Skin of body (tissue), 2 donors: ENCODE measurements around the gene KRT12. TPM values are rescaled to one million over a fixed set of nuclear protein-coding genes. Genes with fewer than 3 reads are reported as not detected.

ENCODE experiments used
- DNase-seq: peaks from one replicate; lab custom pipeline; 2025; lab: John Stamatoyannopoulos, UW
- total RNA-seq: library from RNA; depleted of rRNA; stranded (reverse); fragments of >200 nt; gene quantifications from one replicate; pipeline ENCODE4 v1.2.3, GENCODE V29; 2014

The KRT12 gene
- total RNA-seq = 0.10 TPM

DNA sequence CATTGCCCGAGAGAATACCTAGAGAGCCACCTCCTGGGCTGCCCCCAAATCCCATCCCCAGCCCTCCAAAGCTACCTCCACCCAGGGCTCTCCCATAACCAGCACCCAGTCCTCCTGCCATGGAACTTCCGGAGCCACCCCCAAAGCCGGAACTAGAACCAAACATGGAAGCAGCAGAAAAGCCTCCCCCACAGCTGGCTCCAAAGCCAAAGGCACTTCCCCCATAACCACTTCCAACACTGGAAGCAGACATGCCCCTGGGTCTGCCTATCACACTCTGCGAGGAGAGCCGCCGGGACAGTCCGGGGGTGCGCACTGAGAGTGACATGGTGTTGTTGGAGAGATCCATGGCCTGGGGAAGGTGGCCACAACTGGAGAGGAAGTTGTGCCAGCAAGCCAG lies at the start of gene KRT12:
TSS of gene KRT12 (minus strand) at position 386 of the 400 bp plus-strand sequence. CDS start at position 349, 37 bp downstream.
- DNase-seq = no peak

- no peak for DNase-seq
Measured at GRCh38 chr17:40916366-40916765, 49.3 kb upstream of the KRT12 start.

DNA sequence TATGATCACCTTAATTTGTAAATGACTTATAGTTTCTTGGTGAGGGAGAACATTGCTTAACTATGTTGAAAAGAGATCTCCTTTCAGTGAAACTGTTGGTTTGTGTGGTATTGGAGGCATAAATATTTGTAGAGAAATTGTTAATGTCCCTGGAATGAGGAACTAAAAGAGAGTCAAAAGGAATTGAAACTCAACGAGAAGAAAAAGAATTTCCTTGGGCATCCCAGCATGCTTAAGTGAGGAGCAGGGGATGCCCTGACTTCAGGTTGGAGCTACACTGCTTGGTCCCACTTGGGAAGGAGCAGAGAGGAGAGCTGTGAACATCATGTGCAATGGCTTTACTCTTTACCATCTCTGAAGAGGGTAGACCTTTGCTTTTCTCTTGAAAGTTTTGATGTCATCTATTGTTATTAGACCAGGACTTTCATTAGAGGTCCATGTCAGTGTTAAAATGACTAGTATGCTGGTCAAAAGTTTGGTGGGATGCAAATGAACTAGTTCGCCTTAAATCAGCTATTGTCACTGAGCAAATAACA lies 48.8 kb upstream of the KRT12 start:
- no peak for DNase-seq

DNA sequence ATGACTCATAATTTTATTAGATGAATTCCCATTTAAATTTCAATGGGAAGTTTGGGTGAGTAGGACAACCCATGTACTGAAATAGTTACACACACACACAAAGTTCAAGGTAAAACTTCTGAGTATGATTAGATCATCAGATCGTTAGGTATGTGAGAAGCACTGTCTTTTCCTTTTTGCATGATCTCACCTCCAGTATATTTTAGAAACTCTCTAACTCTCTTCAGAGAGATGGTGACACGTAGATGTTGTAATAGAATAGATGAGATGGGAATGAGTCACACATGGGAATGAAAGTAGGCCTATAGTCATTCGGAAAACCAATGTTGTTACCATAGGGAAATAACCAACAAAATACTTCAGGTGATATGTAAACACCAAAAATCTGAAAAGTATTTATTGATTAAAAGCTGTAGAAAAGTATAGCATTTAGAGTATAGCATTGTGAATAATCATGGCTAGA lies 48.2 kb upstream of the KRT12 start:
- DNase-seq = no peak

DNA sequence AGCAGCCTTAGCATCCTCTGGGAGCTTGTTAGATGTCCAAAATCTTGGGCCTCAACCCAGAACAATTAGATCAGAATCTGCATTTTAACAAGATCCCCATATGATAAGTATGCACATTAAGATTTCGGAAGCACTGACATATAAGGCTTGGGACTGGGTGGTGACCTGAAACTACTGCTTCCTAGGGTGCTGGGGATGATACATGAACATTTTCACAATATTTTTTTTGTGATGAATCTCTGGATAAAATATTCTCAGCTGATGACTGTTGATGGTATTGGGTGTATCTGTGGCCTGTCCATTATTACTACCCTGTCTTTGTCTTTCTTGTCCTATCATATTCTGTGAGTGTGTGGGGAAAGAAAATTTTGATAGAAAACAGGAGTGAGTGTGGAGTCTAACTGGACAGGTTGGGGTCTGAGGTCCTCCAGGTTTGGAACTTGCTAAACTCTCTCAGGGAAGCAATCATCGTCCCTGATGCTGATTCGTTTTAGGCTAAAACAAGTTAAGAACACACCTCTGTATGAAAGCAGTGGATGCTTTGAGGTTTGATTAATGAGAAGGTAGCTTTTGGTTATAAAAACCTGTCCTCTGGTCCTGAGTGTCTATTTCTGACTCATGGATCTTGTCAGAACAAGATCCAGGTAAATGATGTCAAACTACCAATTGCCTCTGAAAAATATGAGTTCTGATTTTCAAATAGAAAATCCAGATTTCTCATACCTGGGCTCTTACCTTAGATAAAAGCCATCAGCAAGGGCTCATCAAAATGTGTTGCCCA lies 47.2 kb upstream of the KRT12 start:
- DNase-seq = no peak

GRCh38 chr17:40912486-40913210 lies 45.6 kb upstream of the KRT12 start:
- DNase-seq = no peak

GRCh38 chr17:40910441-40910841 lies 43.4 kb upstream of the KRT12 start:
- peak; percentile 86 for DNase-seq

DNA sequence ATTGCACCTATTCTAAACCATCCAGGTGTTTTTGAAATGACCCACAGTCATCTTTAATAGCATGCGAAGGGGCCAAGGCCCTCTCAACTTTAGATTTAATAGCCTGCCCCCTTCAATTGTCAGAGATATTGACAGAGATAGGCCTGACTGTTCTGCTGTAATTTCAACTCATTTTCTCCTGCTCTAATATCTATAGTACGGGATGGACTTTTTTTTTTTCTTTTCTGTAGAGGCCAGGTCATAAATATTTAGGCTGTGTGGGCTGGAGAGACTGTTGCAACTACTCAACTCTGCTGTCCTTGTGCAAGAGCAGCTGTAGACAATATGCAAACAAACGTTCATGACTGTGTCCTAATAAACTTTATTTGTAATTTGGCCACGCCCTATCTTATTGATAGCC lies 42.7 kb upstream of the KRT12 start:
- peak; percentile 59 for DNase-seq

GRCh38 chr17:40909351-40909750 lies 42.3 kb upstream of the KRT12 start:
- peak; percentile 56 for DNase-seq

GRCh38 chr17:40906613-40907012 lies 39.6 kb upstream of the KRT12 start:
- no peak for DNase-seq

- peak; percentile 8 for DNase-seq
Measured at GRCh38 chr17:40905370-40905769, 38.3 kb upstream of the KRT12 start.

DNA sequence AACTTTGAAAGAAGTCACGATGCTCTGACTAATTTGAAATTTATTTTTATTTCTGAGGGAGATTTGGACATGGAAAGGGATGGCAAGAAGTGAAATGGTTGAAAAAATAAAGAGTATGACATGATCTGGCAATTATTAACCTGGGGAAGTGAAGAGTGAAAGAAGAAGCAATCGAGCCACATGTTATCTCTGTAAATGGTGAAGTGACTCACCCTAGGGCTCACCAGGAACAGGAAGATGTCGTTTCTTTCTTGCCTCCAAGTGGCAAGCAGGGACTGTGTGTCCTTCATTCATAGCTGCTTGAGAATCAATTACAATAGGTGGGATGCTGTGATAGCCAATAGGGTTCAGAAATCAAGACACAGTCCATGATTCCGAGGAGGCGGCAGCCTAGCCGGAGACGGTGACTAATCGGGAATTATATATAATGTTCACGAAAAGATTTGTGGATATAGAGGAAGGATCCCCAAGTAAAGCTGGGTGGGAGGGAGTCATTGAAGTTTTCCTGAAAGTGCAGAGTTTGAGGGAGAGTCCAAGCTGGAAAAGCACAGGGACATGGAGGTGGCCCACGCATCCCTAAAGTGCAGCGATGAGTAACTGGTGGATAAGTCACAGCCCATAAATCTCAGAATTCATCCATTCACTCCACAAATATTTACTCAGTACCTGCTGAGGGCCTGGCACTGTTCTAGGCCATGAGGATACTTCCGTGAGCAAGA lies 36.3 kb upstream of the KRT12 start:
- no peak for DNase-seq

DNA sequence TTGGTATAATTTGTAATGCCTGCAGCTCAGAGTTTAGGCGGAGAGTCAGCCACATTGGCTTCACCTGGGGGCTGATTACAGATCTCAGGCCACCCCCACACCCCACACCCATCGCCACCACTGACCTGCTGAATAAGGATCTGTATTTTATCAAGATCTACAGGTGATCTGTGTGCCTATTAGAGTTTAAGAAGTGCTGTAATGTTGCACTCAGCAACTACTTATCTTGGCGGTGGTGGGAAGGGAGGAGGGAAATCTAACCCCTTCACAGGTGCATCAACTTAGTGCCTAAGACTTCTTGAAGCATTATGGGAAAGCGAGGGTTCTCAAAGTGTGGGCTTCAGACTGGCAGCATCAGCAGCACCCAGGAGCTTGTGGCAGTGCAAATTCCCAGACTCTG lies 35.5 kb upstream of the KRT12 start:
- DNase-seq = no peak

DNA sequence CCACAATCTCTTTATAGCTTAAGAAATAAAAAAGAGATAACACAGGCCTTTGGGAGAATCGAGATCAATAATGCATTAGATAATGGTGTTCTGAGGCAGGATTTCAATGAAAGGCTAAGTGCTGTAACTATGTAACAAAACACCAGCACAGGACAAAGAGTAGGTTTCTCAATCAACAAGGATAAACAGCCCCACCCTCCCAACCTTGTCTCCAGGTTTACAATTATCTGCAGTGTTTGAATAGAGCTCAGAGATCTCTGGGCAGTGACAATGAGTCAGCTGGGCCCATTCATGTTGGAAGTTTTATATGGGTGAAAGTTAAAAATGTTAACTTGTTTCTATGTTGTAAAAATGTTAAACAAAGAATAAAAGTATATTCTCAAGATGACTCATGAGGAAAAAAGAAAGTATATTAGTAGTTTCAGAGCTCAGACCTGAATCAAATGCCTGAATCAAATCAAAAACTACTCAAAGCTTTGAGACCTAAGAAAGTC lies 35.0 kb upstream of the KRT12 start:
- no peak for DNase-seq

DNA sequence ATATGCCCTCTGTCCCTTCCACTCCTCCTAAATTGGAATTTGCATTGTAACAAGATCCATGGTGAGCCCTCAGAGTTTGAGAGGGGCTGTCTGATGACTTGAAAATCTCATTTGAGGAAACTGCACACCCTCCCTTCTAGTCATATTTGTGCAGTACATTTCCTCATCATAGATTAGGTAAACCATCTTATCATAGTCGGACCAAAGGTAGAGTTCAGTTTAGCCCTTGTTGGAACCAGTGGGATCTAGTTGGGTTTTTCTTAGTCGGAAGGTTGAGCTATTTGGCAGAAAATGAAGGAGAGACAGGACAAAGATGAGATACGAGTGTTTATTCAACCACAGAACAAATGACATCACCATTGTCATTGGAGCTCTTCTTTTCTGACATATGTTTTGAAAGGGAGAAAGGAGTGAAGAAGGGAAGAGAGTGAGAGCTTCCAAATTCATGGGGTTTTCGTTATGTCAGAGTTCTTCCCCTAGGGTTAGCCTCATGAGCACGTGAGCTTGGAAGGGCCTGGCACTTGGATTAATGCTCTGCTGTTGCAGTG lies 33.9 kb upstream of the KRT12 start:
- DNase-seq = no peak

DNA sequence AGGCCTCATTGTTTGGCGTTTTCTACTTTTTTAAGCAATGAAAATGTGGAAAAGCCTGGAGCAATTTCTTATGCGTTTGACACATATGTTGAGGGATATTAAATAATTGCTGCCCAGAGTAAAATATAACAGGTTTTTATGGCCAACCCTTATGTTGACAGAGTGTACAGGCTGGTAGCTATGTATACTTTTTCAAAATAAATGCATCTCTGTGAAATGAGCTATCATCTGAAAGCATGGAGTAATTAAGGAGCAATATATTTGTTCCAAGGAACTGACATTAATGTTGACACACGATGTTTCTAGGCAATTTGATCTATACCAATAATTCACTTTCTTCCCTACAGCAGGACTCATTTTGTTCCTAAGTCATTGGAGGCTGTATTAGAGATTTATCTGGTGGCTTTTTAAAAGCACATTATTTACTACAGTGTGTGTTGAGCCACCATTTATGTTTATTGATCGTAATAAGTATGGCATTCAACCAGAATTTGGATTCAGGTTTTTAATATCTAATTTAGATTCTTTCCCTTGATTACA lies 30.0 kb upstream of the KRT12 start:
- no peak for DNase-seq

DNA sequence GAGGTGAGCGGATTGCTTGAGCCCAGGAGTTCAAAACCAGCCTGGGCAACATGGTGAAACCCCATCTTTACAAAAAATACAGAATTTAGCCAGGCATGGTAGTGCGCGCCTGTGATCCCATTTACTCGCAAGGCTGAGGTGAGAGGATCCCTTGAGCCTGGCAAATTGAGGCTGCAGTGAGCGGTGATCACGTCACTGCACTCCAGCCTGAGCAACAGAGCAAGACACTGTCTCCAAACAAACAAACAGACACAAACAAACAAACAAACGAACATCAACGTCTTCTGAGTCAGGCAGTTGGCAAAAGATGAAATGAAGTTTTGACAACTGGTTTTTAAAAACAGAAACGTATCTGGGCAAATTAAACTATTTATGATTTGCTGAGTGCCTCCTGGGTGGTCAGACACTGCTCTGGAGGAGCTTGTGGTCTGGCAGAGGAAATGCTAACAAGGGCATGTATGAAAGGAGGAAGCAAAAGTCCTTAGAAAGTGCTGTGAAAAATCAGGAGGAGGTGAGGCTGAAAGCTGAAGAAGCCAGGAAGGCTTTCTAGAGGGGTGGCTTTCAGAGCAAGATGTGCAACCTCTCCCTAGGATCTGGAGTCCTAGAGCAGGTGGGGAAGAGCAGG lies 28.2 kb upstream of the KRT12 start:
- peak; percentile 19 for DNase-seq

GRCh38 chr17:40888196-40888720 lies 21.2 kb upstream of the KRT12 start:
- no peak for DNase-seq

GRCh38 chr17:40886090-40886489 lies 19.1 kb upstream of the KRT12 start:
- DNase-seq = no peak
